GM11168 (cell line): Measurements from ENCODE around the gene KCNG1.

Source experiments
- in situ Hi-C: fragments of 300-500 bp; cut with MboI; formaldehyde crosslinking; loops from one replicate; pipeline ENCODE4 v1.12.0; 2022; ENCODE audit warnings: low sequenced_read_pairs; ENCODE audit not compliant: unreplicated experiment

Gene KCNG1

GRCh38 chr20:51014797-51015722 is 7.8 kb downstream of the KCNG1 start:
- in situ Hi-C loops: no loop called here

- in situ Hi-C loops: no loop called here
Observed at GRCh38 chr20:51013577-51014330, 9.2 kb downstream of the KCNG1 start.

- in situ Hi-C loops: no loop called here
Observed at GRCh38 chr20:51012357-51012756, 10.6 kb downstream of the KCNG1 start.

GRCh38 chr20:51011479-51011878 is 11.4 kb downstream of the KCNG1 start:
- in situ Hi-C loops: no loop called here

- in situ Hi-C loops: no loop called here
Observed at GRCh38 chr20:51010932-51011331, 12.0 kb downstream of the KCNG1 start.

GRCh38 chr20:51010043-51010365 is 12.9 kb downstream of the KCNG1 start:
- in situ Hi-C loops: no loop called here

- in situ Hi-C loops: no loop called here
Observed at GRCh38 chr20:51009303-51010042, 13.4 kb downstream of the KCNG1 start.

GRCh38 chr20:51008718-51009117 is 14.2 kb downstream of the KCNG1 start:
- in situ Hi-C loops: no loop called here

GRCh38 chr20:51005214-51005613 is 17.7 kb downstream of the KCNG1 start:
- in situ Hi-C loops: no loop called here

- in situ Hi-C loops: no loop called here
Observed at GRCh38 chr20:51004781-51005180, 18.1 kb downstream of the KCNG1 start.

GRCh38 chr20:51004305-51004727 is 18.6 kb downstream of the KCNG1 start:
- in situ Hi-C loops: no loop called here

- in situ Hi-C loops: no loop called here
Observed at GRCh38 chr20:51003753-51004152, 19.2 kb downstream of the KCNG1 start.

- in situ Hi-C loops: no loop called here
Observed at GRCh38 chr20:51002633-51003032, 20.3 kb downstream of the KCNG1 start.

GRCh38 chr20:51001430-51002265 is 21.3 kb downstream of the KCNG1 start:
- in situ Hi-C loops: no loop called here

GRCh38 chr20:50999355-50999754 is 23.6 kb downstream of the KCNG1 start:
- in situ Hi-C loops: loop anchor here (25.0 kb wide), 1 partner anchor 588 kb away; no protein-coding TSS in a partner anchor

- in situ Hi-C loops: loop anchor here (25.0 kb wide), 1 partner anchor 590 kb away; no protein-coding TSS in a partner anchor
Observed at GRCh38 chr20:50996901-50997865, 25.7 kb downstream of the KCNG1 start.

- in situ Hi-C loops: loop anchor here (25.0 kb wide), 1 partner anchor 592 kb away; no protein-coding TSS in a partner anchor
Observed at GRCh38 chr20:50995506-50995905, 27.4 kb downstream of the KCNG1 start.

GRCh38 chr20:50993876-50994275 is 29.0 kb downstream of the KCNG1 start:
- in situ Hi-C loops: loop anchor here (25.0 kb wide), 1 partner anchor 593 kb away; no protein-coding TSS in a partner anchor
